IMR-90 (cell line): ENCODE measurements around the gene SCFD2. TPM values are rescaled to one million over a fixed set of nuclear protein-coding genes. Genes with fewer than 3 reads are reported as not detected.

Source experiments
- ATAC-seq: fragments of 200-7000 bp; cut with Tn5 transposase; 2 replicates; pipeline ENCODE4 v1.9.1; 2020; ENCODE audit warnings: low read depth, mild to moderate bottlenecking, moderate library complexity
- BruUV-seq: library from RNA; stranded (reverse); fragments of 400-500 nt; replicated peaks from 2 replicates; lab custom pipeline; 2021; lab: Mats Ljungman, UMichigan
- CTCF ChIA-PET: fragments of 300-600 bp; formaldehyde crosslinking; extraction: SDS; loops from one replicate; lab custom pipeline; 2021; ENCODE audit warnings: antibody characterized with exemption; lab: Yijun Ruan, JAX
- POLR2A ChIA-PET: fragments of 300-600 bp; sonication (Branson Sonifier 250); formaldehyde crosslinking; loops from one replicate; lab custom pipeline; 2022; ENCODE audit warnings: antibody characterized with exemption; ENCODE audit not compliant: unreplicated experiment; lab: Charles Lee
- DNase-seq: peaks from one replicate; pipeline ENCODE4 v3.0.0; 2013
- H2AFZ ChIP-seq: replicated peaks from 2 replicates; pipeline ENCODE3; 2013; ENCODE audit warnings: low read length, mild to moderate bottlenecking; ENCODE audit not compliant: poor library complexity
- H2AK5ac ChIP-seq: 2 replicates; pipeline ENCODE4 v1.6.1; 2013; ENCODE audit warnings: low read depth, low read length, inconsistent platforms
- H2AK9ac ChIP-seq: replicated peaks from 2 replicates; pipeline ENCODE3; 2013; ENCODE audit warnings: mild to moderate bottlenecking, low read depth, low read length, moderate library complexity; ENCODE audit not compliant: poor library complexity
- H2BK120ac ChIP-seq: 2 replicates; pipeline ENCODE4 v1.6.1; 2013; ENCODE audit warnings: low read depth, low read length, inconsistent platforms
- H2BK15ac ChIP-seq: 3 replicates; pipeline ENCODE4 v1.6.1; 2013; ENCODE audit warnings: low read depth, low read length, inconsistent platforms
- H2BK20ac ChIP-seq: 2 replicates; pipeline ENCODE4 v1.6.1; 2013; ENCODE audit warnings: low read depth, mild to moderate bottlenecking, inconsistent platforms, low read length, moderate library complexity
- H2BK5ac ChIP-seq: 2 replicates; pipeline ENCODE4 v1.6.1; 2013; ENCODE audit warnings: mild to moderate bottlenecking, low read depth, low read length, inconsistent platforms; ENCODE audit not compliant: poor library complexity, severe bottlenecking
- H3K14ac ChIP-seq: replicated peaks from 2 replicates; pipeline ENCODE4 v1.6.1; 2013; ENCODE audit warnings: low read depth, low read length, inconsistent platforms
- H3K18ac ChIP-seq: 2 replicates; pipeline ENCODE4 v1.6.1; 2013; ENCODE audit warnings: low read depth, low read length, control low read depth
- H3K23ac ChIP-seq: 2 replicates; pipeline ENCODE4 v1.6.1; 2013; ENCODE audit warnings: low read depth, low read length, inconsistent platforms
- H3K27ac ChIP-seq: 2 replicates; pipeline ENCODE4 v1.5.1; 2013; ENCODE audit warnings: mild to moderate bottlenecking, control low read depth, low read length; ENCODE audit not compliant: insufficient read depth
- H3K27me3 ChIP-seq: 2 replicates; pipeline ENCODE4 v1.6.1; 2013; ENCODE audit warnings: low read length; ENCODE audit not compliant: control insufficient read depth, insufficient read depth
- H3K36me3 ChIP-seq: 2 replicates; pipeline ENCODE4 v1.6.1; 2013; ENCODE audit warnings: low read length, mixed read lengths; ENCODE audit not compliant: control insufficient read depth, insufficient read depth
- H3K4ac ChIP-seq: 2 replicates; pipeline ENCODE4 v1.6.1; 2013; ENCODE audit warnings: low read depth, low read length, inconsistent platforms
- H3K4me1 ChIP-seq: 2 replicates; pipeline ENCODE4 v1.6.1; 2013; ENCODE audit warnings: low read length, mixed read lengths; ENCODE audit not compliant: control insufficient read depth, insufficient read depth
- H3K4me2 ChIP-seq: 2 replicates; pipeline ENCODE4 v1.6.1; 2013; ENCODE audit warnings: low read depth, mild to moderate bottlenecking, control low read depth, low read length, moderate library complexity
- H3K4me3 ChIP-seq: 2 replicates; pipeline ENCODE4 v1.5.1; 2013; ENCODE audit warnings: low read depth, mild to moderate bottlenecking, control low read depth, low read length, moderate library complexity; ENCODE audit not compliant: insufficient read depth
- H3K56ac ChIP-seq: 2 replicates; pipeline ENCODE4 v1.6.1; 2013; ENCODE audit warnings: low read length, inconsistent platforms; ENCODE audit not compliant: insufficient read depth; ENCODE audit errors: extremely low read depth
- H3K79me1 ChIP-seq, 2 experiments: 2 replicates each; pipeline ENCODE4 v1.6.1; 2013; ENCODE audit warnings: low read length in 2 of 2, inconsistent platforms in 1 of 2, low read depth in 1 of 2
- H3K9ac ChIP-seq: 2 replicates; pipeline ENCODE4 v1.6.1; 2013; ENCODE audit warnings: low read depth, low read length, control low read depth
- H3K9me1 ChIP-seq: 2 replicates; pipeline ENCODE4 v1.6.1; 2013; ENCODE audit warnings: low read length, inconsistent platforms; ENCODE audit not compliant: insufficient read depth
- H3K9me3 ChIP-seq: 2 replicates; pipeline ENCODE4 v1.6.1; 2013; ENCODE audit warnings: low read length; ENCODE audit not compliant: control insufficient read depth, insufficient read depth
- H4K20me1 ChIP-seq: 2 replicates; pipeline ENCODE4 v1.6.1; 2013; ENCODE audit warnings: low read length, inconsistent platforms; ENCODE audit not compliant: insufficient read depth
- H4K5ac ChIP-seq: 2 replicates; pipeline ENCODE4 v1.6.1; 2013; ENCODE audit warnings: mild to moderate bottlenecking, low read depth, low read length, control low read depth
- H4K8ac ChIP-seq, 2 experiments: 2 replicates each; pipeline ENCODE4 v1.6.1; 2013; ENCODE audit warnings: low read depth in 2 of 2, low read length in 2 of 2, control low read depth in 1 of 2, inconsistent platforms in 1 of 2
- H4K91ac ChIP-seq: 2 replicates; pipeline ENCODE4 v1.6.1; 2013; ENCODE audit warnings: low read depth, low read length, inconsistent platforms; ENCODE audit not compliant: insufficient read depth
- BHLHE40 ChIP-seq: fragments of 150-350 bp; IDR thresholded peaks from 2 replicates; pipeline ENCODE4 v1.6.1; 2016; ENCODE audit warnings: mild to moderate bottlenecking, low read depth, low read length
- CEBPB ChIP-seq: IDR thresholded peaks from 2 replicates; pipeline ENCODE4 v1.6.1; 2012; ENCODE audit warnings: low read depth, low read length, improper control_type of control experiment
- CHD1 ChIP-seq: IDR thresholded peaks from 2 replicates; pipeline ENCODE4 v1.6.1; 2012; ENCODE audit warnings: low read depth, low read length, improper control_type of control experiment
- FOS ChIP-seq: fragments of 150-350 bp; IDR thresholded peaks from 2 replicates; pipeline ENCODE4 v1.6.1; 2016; ENCODE audit warnings: low read depth, low read length
- MAFK ChIP-seq: IDR thresholded peaks from 2 replicates; pipeline ENCODE4 v1.6.1; 2012; ENCODE audit warnings: low read depth, low read length, improper control_type of control experiment
- MAZ ChIP-seq: IDR thresholded peaks from 2 replicates; pipeline ENCODE4 v1.6.1; 2012; ENCODE audit warnings: low read depth, mild to moderate bottlenecking, low read length, improper control_type of control experiment, moderate library complexity, borderline replicate concordance
- MXI1 ChIP-seq: IDR thresholded peaks from 2 replicates; pipeline ENCODE4 v1.6.1; 2012; ENCODE audit warnings: low read depth, mild to moderate bottlenecking, low read length, moderate library complexity, borderline replicate concordance
- NFE2L2 ChIP-seq: fragments of 150-350 bp; IDR thresholded peaks from 2 replicates; pipeline ENCODE4 v1.6.1; 2016; ENCODE audit warnings: low read depth, mild to moderate bottlenecking, low read length
- POLR2A ChIP-seq: IDR thresholded peaks from 2 replicates; pipeline ENCODE4 v1.6.1; 2012; ENCODE audit warnings: mild to moderate bottlenecking, low read depth, low read length
- RAD21 ChIP-seq: IDR thresholded peaks from 2 replicates; pipeline ENCODE4 v1.6.1; 2012; ENCODE audit warnings: low read length, improper control_type of control experiment
- RCOR1 ChIP-seq: IDR thresholded peaks from 2 replicates; pipeline ENCODE4 v1.6.1; 2012; ENCODE audit warnings: mild to moderate bottlenecking, low read length, improper control_type of control experiment; ENCODE audit not compliant: insufficient replicate concordance
- RFX5 ChIP-seq: IDR thresholded peaks from 2 replicates; pipeline ENCODE4 v1.8.0; 2012; ENCODE audit warnings: low read depth, mild to moderate bottlenecking, low read length, moderate library complexity
- SMC3 ChIP-seq: fragments of 150-350 bp; IDR thresholded peaks from 2 replicates; pipeline ENCODE4 v1.6.1; 2016; ENCODE audit warnings: low read depth, mild to moderate bottlenecking, antibody characterized with exemption, low read length, moderate library complexity
- USF2 ChIP-seq: fragments of 150-350 bp; IDR thresholded peaks from 2 replicates; pipeline ENCODE4 v1.6.1; 2017; ENCODE audit warnings: mild to moderate bottlenecking, antibody characterized with exemption, low read length, low read depth
- WGBS, 2 experiments: methylation state at CpG; one replicate each; pipeline versions ENCODE4 v1.1.5 to v1.1.7; 2013; ENCODE audit warnings: missing lambda C conversion rate in 2 of 2; ENCODE audit not compliant: insufficient read length in 1 of 2; ENCODE audit errors: extremely low coverage in 2 of 2; 5-methylcytosine and 5-hydroxymethylcytosine counted together
- dilution Hi-C: fragments of 300-500 bp; cut with HindIII; formaldehyde crosslinking; loops from one replicate; pipeline ENCODE4 v1.14.3; 2018; ENCODE audit warnings: low sequenced_read_pairs; ENCODE audit not compliant: unreplicated experiment
- in situ Hi-C: fragments of 300-500 bp; cut with MboI; formaldehyde crosslinking; loops from 3 replicates; pipeline ENCODE4 v1.14.3; 2019; ENCODE audit warnings: low sequenced_read_pairs, inconsistent platforms, mixed read lengths
- intact Hi-C: fragments of 100-400 bp; cut with micrococcal nuclease; formaldehyde crosslinking; loops from 2 replicates; pipeline ENCODE4 v1.10.0; 2022
- polyA plus RNA-seq, 3 experiments: library from polyadenylated mRNA; depleted of rRNA; stranded (reverse); fragments of >200 nt; gene quantifications; 2 replicates each; pipeline ENCODE4 v1.2.3, GENCODE V29; 2012; ENCODE audit warnings: low replicate concordance in 1 of 3
- total RNA-seq: library from RNA; depleted of rRNA; stranded (reverse); fragments of >200 nt; gene quantifications from 2 replicates; pipeline ENCODE4 v1.2.3, GENCODE V29; 2012
- TF ChIP-seq, protein P1 (sequence below): conservative IDR thresholded peaks from 2 replicates; pipeline ENCODE4 v1.5.1; 2012; ENCODE audit warnings: mild to moderate bottlenecking, low read depth, low read length, improper control_type of control experiment
- TF ChIP-seq, protein P2 (sequence below): fragments of 150-350 bp; IDR thresholded peaks from 2 replicates; pipeline ENCODE4 v1.6.1; 2016; ENCODE audit warnings: low read depth, mild to moderate bottlenecking, low read length, moderate library complexity, borderline replicate concordance

Gene SCFD2
- total and polyA plus RNA-seq, 2 of the 4 experiments (the other 2 are of a cell fraction), result 18.9 to 62.4 TPM

DNA sequence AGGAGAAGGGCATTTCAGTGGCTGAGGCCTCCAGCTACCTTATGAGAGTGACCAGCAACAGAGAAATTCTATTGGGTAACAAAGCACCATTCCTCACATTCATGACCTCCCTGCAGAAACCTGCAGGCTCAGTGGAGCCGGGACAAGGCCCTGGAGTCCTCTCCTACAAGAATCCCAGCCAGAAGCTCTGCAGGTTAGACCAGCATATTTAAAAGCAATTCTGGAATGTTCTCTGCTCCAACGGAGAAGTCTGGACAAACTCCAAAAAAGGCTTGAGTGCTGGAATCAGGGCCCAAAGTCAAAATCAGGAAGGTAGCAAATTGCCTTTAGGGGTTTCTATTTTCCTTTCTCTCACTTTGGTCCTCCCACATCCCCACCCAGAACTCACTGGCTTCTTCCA, 202.9 kb downstream of the SCFD2 start:
- H2BK5ac ChIP-seq, result no peak overlapping the region
- no peak overlapping the region for H3K4ac ChIP-seq
- H3K9me1 ChIP-seq, result no peaks in the 10 kb centered on the region; the same call in 1 of the 2 replicates
- no peak overlapping the region for H2BK120ac ChIP-seq
- H3K14ac ChIP-seq, result no peak overlapping the region
- H2AK5ac ChIP-seq, result no peak overlapping the region
- H3K4me2 ChIP-seq, result no peak overlapping the region
- H3K79me1 ChIP-seq, result no peaks in the 10 kb centered on the region; a peak in 1 of 4 replicates
- TF ChIP-seq BHLHE40 (no peak), CHD1 (no peak), FOS (no peak), SMC3 (no peak), RCOR1 (no peak), USF2 (no peak), POLR2A (no peak), CEBPB (no peak), MAZ (no peak), MAFK (no peak), NFE2L2 (no peak), RFX5 (no peak), RAD21 (no peak), MXI1 (no peak)
- TF ChIP-seq, protein P1, sequence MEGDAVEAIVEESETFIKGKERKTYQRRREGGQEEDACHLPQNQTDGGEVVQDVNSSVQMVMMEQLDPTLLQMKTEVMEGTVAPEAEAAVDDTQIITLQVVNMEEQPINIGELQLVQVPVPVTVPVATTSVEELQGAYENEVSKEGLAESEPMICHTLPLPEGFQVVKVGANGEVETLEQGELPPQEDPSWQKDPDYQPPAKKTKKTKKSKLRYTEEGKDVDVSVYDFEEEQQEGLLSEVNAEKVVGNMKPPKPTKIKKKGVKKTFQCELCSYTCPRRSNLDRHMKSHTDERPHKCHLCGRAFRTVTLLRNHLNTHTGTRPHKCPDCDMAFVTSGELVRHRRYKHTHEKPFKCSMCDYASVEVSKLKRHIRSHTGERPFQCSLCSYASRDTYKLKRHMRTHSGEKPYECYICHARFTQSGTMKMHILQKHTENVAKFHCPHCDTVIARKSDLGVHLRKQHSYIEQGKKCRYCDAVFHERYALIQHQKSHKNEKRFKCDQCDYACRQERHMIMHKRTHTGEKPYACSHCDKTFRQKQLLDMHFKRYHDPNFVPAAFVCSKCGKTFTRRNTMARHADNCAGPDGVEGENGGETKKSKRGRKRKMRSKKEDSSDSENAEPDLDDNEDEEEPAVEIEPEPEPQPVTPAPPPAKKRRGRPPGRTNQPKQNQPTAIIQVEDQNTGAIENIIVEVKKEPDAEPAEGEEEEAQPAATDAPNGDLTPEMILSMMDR, result no peak
- TF ChIP-seq, protein P2, sequence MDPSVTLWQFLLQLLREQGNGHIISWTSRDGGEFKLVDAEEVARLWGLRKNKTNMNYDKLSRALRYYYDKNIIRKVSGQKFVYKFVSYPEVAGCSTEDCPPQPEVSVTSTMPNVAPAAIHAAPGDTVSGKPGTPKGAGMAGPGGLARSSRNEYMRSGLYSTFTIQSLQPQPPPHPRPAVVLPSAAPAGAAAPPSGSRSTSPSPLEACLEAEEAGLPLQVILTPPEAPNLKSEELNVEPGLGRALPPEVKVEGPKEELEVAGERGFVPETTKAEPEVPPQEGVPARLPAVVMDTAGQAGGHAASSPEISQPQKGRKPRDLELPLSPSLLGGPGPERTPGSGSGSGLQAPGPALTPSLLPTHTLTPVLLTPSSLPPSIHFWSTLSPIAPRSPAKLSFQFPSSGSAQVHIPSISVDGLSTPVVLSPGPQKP, result no peak
- H4K91ac ChIP-seq, result no peak overlapping the region
- no peak overlapping the region for H3K27ac ChIP-seq
- no peak overlapping the region for H2BK15ac ChIP-seq
- no peak overlapping the region for H3K9ac ChIP-seq
- H3K27me3 ChIP-seq, result no peaks in the 10 kb centered on the region
- no peak overlapping the region for H2AK9ac ChIP-seq
- dilution Hi-C loops (no loop called here), intact Hi-C loops (no loop called here), in situ Hi-C loops (no loop called here)
- no peaks in the 10 kb centered on the region for H4K20me1 ChIP-seq
- no peak overlapping the region for H3K23ac ChIP-seq
- ATAC-seq, result no peak
- H3K56ac ChIP-seq, result no peak overlapping the region
- DNase-seq, result no peak
- H3K4me3 ChIP-seq, result no peak overlapping the region
- no peaks in the 10 kb centered on the region for H3K4me1 ChIP-seq
- no peaks in the 10 kb centered on the region for H3K36me3 ChIP-seq
- H3K18ac ChIP-seq, result no peak overlapping the region
- ChIA-PET CTCF (no interaction called here), POLR2A (no interaction called here)
- WGBS, 2 experiments, result no CpG with 5 or more reads among the region's 2 CpGs
- no peak overlapping the region for H4K8ac ChIP-seq
- BruUV-seq, result no TSS peak
- no peak overlapping the region for H2BK20ac ChIP-seq
- H4K5ac ChIP-seq, result no peak overlapping the region
- H3K9me3 ChIP-seq, result no peaks in the 10 kb centered on the region
- H2AFZ ChIP-seq, result no peak overlapping the region
